GM12865 (cell line): ENCODE data around the gene PEX6.
A peak's percentile ranks its signal among the peaks of the same experiment; 100 is the strongest.

ENCODE experiments used
- DNase-seq: peaks from one replicate; pipeline ENCODE4 v3.0.0; 2010; ENCODE audit warnings: low read depth
- H3K4me3 ChIP-seq: 2 replicates; pipeline ENCODE4 v1.5.1; 2011; ENCODE audit warnings: mild to moderate bottlenecking, low read depth, low read length, control low read depth
- TF ChIP-seq, protein P1 (sequence below): IDR thresholded peaks from 2 replicates; pipeline ENCODE4 v1.5.1; 2011; ENCODE audit warnings: low read length, control low read depth, low read depth, inconsistent platforms; ENCODE audit not compliant: insufficient read depth; ENCODE audit errors: missing control alignments

PEX6 gene

DNA sequence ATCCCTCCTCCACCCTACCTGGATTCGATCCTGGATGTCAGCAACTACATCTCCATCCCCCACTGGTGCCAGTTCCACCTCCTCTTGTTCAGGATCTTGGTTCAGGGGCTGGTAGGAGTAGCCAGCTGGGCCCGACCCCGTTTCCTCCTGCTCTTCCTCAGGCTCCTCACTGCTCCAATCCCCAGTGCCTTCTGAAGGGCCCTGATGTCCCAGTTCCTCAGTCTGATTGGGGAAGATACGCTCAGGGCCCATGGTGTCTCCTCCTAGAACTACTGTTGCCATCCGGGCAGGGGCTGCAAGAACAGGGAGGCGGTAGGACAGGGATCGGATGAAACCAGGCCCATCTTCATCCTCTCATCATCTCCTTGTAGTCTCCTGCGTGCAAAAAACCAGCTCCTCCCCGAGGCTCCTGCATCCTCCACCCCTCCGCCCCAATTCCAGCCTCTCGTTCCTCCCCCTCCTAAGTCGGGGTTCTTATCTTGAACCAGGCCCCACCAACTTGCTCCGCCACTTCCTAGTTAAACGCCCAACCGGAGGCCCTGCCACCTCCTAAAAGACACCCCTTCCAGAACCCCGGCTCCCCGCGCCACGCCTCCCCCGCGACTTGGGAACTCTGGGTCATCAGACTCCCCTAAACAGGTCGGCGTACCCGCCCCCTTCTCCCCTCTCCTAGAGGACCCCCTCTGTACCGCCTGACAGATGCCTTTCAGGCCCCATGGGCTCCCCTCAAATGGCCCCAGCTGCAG is 34.3 kb upstream of the PEX6 start:
- H3K4me3 ChIP-seq = peak overlapping the region; percentile 94
- no peak for DNase-seq
- TF ChIP-seq, protein P1, sequence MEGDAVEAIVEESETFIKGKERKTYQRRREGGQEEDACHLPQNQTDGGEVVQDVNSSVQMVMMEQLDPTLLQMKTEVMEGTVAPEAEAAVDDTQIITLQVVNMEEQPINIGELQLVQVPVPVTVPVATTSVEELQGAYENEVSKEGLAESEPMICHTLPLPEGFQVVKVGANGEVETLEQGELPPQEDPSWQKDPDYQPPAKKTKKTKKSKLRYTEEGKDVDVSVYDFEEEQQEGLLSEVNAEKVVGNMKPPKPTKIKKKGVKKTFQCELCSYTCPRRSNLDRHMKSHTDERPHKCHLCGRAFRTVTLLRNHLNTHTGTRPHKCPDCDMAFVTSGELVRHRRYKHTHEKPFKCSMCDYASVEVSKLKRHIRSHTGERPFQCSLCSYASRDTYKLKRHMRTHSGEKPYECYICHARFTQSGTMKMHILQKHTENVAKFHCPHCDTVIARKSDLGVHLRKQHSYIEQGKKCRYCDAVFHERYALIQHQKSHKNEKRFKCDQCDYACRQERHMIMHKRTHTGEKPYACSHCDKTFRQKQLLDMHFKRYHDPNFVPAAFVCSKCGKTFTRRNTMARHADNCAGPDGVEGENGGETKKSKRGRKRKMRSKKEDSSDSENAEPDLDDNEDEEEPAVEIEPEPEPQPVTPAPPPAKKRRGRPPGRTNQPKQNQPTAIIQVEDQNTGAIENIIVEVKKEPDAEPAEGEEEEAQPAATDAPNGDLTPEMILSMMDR = no peak

DNA sequence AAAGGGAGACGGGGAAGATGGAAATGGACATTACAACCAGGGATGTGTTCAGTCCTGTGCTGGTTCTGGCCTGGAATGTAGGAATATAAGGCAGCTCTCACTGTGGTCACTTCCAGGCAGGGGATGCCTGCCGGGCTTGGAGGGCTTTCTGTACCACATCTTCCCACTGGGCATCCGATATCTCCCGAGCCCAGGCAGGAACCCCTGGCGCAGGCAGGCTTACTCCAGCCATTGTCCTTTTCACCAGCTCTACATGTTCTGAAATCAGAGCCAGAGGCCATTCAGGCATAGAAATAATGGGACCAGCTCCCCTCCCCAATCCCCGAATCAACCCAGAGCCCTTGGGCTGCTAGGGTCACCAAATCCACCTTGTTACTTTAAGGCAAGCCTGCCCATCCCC is 33.4 kb upstream of the PEX6 start:
- TF ChIP-seq, protein P1 = no peak
- H3K4me3 ChIP-seq = peak overlapping the region; percentile 94
- DNase-seq = no peak

DNA sequence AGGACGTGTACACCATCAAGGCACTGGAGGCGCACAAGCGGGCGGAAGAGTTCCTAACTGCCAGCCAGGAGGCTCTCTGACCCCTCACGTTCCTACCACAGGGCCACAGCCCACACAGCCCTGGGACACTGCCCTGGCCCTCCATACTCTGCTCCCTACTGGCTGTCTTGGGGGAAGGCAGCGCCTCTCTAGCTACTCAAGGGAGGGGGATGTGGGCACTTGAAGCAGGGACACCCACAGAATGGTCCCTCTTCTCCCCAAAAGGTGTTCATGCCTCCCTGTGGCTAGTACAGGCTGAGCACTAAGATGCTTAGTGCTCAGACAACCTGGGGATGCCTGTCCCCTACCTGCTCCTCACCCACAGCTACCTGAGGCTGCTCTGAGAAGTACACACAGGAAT is 32.2 kb upstream of the PEX6 start:
- TF ChIP-seq, protein P1 = no peak
- DNase-seq = no peak
- H3K4me3 ChIP-seq = no peak overlapping the region

DNA sequence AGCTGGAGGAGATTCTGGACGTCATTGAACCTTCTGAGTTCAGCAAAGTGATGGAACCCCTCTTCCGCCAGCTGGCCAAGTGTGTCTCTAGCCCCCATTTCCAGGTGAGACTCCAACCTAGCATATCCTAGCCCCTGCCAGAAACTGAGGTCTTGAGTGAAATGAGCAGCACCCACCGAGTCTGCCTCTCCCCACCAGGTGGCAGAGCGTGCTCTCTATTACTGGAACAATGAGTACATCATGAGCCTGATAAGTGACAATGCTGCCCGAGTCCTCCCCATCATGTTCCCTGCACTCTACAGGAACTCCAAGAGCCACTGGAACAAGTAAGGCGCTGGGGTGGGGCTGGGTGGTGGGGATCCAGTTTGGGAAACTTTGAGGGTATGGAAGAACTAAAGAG is 30.1 kb upstream of the PEX6 start:
- no peak overlapping the region for H3K4me3 ChIP-seq
- DNase-seq = peak; percentile 57
- TF ChIP-seq, protein P1 = peak; percentile 46

DNA sequence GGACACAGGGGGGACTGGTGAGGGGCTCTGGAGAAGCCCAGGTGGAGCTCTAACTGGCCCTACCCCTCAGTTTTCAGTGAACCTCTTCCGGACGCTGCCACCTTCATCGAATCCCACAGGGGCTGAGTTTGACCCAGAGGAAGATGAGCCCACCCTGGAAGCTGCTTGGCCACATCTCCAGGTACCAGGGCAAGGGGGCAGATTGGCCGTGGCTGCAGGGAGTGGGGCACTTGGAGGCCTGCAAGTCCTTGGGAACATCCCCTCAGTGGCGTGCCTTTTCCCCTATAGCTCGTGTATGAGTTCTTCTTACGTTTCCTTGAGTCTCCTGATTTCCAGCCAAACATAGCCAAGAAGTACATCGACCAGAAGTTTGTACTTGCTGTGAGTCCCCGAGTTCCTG is 28.1 kb upstream of the PEX6 start:
- TF ChIP-seq, protein P1 = no peak
- no peak for DNase-seq
- no peak overlapping the region for H3K4me3 ChIP-seq

DNA sequence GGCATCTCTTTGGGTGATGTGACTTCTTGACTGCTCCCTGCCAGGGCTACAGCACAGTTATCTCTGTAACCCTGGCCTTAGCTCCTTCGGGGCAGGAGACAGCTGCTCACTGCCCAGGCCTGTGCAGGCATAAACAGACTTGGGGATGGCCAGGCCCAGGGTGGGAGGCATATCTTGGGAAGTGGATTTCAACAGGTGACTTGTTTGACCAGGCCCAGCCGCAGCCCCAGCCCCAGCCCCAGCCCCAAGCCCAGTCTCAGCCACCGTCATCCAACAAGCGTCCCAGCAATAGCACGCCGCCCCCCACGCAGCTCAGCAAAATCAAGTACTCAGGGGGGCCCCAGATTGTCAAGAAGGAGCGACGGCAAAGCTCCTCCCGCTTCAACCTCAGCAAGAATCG is 27.3 kb upstream of the PEX6 start:
- TF ChIP-seq, protein P1 = no peak
- no peak overlapping the region for H3K4me3 ChIP-seq
- DNase-seq = no peak

DNA sequence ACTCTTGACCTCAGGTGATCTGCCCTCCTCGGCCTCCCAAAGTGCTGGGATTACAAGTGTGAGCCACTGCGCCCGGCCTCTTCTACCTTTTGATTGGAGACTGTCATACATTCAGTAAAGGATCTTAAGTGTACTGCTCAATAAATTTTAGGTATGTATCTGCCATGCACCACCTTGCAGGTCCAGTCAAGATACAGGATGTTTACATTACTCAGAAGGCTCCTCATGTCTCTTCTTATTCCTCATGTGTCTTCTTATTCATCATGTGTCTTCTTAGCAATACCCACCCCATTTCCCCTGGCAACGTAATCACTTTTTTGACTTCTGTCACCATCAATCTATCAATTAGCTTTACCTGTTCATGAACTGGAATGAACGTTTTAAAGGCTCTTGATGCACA is 26.9 kb upstream of the PEX6 start:
- DNase-seq = no peak
- H3K4me3 ChIP-seq = no peak overlapping the region
- TF ChIP-seq, protein P1 = no peak
